Measurements from ENCODE around the gene AP2A2. TPM values are rescaled to one million over a fixed set of nuclear protein-coding genes. Genes with fewer than 3 reads are reported as not detected.

The AP2A2 gene
- total RNA-seq, 1 experiment from 2014 or later: 47.1 TPM

DNA sequence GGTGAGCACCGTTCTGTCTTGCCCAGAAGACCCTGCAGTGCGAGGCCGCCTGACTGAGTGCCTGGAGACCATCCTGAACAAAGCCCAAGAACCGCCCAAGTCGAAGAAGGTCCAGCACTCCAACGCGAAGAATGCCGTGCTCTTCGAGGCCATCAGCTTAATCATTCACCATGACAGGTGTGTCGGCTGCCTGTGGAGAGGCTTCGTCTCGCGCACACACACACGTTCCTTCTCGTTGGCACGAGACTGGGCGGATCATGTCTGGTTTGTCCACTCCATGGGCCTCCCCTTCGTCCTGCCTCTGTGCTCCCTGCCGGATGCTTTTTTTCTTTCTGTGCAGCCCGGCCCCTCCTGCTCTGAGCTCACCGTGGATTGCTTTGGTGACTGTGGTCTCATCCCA lies 59.7 kb downstream of the AP2A2 start (continued):
- TF ChIP-seq, protein P1, sequence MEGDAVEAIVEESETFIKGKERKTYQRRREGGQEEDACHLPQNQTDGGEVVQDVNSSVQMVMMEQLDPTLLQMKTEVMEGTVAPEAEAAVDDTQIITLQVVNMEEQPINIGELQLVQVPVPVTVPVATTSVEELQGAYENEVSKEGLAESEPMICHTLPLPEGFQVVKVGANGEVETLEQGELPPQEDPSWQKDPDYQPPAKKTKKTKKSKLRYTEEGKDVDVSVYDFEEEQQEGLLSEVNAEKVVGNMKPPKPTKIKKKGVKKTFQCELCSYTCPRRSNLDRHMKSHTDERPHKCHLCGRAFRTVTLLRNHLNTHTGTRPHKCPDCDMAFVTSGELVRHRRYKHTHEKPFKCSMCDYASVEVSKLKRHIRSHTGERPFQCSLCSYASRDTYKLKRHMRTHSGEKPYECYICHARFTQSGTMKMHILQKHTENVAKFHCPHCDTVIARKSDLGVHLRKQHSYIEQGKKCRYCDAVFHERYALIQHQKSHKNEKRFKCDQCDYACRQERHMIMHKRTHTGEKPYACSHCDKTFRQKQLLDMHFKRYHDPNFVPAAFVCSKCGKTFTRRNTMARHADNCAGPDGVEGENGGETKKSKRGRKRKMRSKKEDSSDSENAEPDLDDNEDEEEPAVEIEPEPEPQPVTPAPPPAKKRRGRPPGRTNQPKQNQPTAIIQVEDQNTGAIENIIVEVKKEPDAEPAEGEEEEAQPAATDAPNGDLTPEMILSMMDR (IDR thresholded peaks at IDR 0.05): no peak
- TF ChIP-seq, protein P2, sequence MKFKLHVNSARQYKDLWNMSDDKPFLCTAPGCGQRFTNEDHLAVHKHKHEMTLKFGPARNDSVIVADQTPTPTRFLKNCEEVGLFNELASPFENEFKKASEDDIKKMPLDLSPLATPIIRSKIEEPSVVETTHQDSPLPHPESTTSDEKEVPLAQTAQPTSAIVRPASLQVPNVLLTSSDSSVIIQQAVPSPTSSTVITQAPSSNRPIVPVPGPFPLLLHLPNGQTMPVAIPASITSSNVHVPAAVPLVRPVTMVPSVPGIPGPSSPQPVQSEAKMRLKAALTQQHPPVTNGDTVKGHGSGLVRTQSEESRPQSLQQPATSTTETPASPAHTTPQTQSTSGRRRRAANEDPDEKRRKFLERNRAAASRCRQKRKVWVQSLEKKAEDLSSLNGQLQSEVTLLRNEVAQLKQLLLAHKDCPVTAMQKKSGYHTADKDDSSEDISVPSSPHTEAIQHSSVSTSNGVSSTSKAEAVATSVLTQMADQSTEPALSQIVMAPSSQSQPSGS (CRISPR knock-in tag; IDR thresholded peaks at IDR 0.05; ENCODE audit: borderline replicate concordance, low read depth): no peak

DNA sequence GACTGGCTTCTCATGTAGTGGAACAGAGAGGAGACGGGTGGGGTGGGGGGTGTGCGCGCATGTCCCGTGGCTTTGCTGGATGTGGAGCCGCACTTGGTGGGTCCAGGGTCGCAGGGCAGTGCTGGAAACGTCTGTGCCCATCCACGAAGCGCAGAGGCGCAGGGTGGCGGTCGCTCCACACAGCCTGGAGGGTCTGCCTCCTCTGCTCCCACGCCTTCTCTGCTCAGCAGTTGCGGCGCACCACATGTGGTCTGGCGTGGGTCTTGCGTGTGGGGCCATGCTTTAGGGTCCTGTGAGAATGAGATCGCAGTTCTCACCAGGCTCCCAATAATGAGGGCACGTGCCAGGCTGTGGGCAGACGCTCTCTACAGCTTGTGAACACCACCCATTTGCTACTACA lies 60.2 kb downstream of the AP2A2 start:
- H3K9me3 Mint-ChIP-seq: no peaks in the 10 kb centered on the region
- no peaks in the 10 kb centered on the region for H3K4me1 Mint-ChIP-seq
- H3K27ac Mint-ChIP-seq: no peak overlapping the region
- no peak overlapping the region for H3K4me3 Mint-ChIP-seq
- no peaks in the 10 kb centered on the region for H3K27me3 Mint-ChIP-seq (ENCODE audit: low read depth)
- H3K36me3 Mint-ChIP-seq: peaks cover 49% of the 10 kb centered on the region
- no peak for DNase-seq (ENCODE audit: low spot score)
- TF ChIP-seq, protein P3, sequence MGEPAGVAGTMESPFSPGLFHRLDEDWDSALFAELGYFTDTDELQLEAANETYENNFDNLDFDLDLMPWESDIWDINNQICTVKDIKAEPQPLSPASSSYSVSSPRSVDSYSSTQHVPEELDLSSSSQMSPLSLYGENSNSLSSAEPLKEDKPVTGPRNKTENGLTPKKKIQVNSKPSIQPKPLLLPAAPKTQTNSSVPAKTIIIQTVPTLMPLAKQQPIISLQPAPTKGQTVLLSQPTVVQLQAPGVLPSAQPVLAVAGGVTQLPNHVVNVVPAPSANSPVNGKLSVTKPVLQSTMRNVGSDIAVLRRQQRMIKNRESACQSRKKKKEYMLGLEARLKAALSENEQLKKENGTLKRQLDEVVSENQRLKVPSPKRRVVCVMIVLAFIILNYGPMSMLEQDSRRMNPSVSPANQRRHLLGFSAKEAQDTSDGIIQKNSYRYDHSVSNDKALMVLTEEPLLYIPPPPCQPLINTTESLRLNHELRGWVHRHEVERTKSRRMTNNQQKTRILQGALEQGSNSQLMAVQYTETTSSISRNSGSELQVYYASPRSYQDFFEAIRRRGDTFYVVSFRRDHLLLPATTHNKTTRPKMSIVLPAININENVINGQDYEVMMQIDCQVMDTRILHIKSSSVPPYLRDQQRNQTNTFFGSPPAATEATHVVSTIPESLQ (CRISPR knock-in tag; IDR thresholded peaks at IDR 0.05): no peak
- TF ChIP-seq SP1 (CRISPR knock-in tag; conservative IDR thresholded peaks at IDR 0.05) (no peak), CBFB (CRISPR knock-in tag; IDR thresholded peaks at IDR 0.05; ENCODE audit: low read depth) (no peak), RORB (CRISPR knock-in tag; IDR thresholded peaks at IDR 0.05) (no peak), GRHL2 (CRISPR knock-in tag; IDR thresholded peaks at IDR 0.05; ENCODE audit: insufficient replicate concordance, severe bottlenecking) (no peak), MXD4 (CRISPR knock-in tag; IDR thresholded peaks at IDR 0.05; ENCODE audit: borderline replicate concordance) (no peak), FOXP1 (CRISPR knock-in tag; IDR thresholded peaks at IDR 0.05; ENCODE audit: borderline replicate concordance) (no peak), NFATC4 (CRISPR knock-in tag; IDR thresholded peaks at IDR 0.05) (no peak), ZNF263 (CRISPR knock-in tag; IDR thresholded peaks at IDR 0.05; ENCODE audit: low read depth) (no peak)
- TF ChIP-seq, protein P4, sequence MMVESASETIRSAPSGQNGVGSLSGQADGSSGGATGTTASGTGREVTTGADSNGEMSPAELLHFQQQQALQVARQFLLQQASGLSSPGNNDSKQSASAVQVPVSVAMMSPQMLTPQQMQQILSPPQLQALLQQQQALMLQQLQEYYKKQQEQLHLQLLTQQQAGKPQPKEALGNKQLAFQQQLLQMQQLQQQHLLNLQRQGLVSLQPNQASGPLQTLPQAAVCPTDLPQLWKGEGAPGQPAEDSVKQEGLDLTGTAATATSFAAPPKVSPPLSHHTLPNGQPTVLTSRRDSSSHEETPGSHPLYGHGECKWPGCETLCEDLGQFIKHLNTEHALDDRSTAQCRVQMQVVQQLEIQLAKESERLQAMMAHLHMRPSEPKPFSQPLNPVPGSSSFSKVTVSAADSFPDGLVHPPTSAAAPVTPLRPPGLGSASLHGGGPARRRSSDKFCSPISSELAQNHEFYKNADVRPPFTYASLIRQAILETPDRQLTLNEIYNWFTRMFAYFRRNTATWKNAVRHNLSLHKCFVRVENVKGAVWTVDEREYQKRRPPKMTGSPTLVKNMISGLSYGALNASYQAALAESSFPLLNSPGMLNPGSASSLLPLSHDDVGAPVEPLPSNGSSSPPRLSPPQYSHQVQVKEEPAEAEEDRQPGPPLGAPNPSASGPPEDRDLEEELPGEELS (CRISPR knock-in tag; IDR thresholded peaks at IDR 0.05): no peak
- TF ChIP-seq, protein P5, sequence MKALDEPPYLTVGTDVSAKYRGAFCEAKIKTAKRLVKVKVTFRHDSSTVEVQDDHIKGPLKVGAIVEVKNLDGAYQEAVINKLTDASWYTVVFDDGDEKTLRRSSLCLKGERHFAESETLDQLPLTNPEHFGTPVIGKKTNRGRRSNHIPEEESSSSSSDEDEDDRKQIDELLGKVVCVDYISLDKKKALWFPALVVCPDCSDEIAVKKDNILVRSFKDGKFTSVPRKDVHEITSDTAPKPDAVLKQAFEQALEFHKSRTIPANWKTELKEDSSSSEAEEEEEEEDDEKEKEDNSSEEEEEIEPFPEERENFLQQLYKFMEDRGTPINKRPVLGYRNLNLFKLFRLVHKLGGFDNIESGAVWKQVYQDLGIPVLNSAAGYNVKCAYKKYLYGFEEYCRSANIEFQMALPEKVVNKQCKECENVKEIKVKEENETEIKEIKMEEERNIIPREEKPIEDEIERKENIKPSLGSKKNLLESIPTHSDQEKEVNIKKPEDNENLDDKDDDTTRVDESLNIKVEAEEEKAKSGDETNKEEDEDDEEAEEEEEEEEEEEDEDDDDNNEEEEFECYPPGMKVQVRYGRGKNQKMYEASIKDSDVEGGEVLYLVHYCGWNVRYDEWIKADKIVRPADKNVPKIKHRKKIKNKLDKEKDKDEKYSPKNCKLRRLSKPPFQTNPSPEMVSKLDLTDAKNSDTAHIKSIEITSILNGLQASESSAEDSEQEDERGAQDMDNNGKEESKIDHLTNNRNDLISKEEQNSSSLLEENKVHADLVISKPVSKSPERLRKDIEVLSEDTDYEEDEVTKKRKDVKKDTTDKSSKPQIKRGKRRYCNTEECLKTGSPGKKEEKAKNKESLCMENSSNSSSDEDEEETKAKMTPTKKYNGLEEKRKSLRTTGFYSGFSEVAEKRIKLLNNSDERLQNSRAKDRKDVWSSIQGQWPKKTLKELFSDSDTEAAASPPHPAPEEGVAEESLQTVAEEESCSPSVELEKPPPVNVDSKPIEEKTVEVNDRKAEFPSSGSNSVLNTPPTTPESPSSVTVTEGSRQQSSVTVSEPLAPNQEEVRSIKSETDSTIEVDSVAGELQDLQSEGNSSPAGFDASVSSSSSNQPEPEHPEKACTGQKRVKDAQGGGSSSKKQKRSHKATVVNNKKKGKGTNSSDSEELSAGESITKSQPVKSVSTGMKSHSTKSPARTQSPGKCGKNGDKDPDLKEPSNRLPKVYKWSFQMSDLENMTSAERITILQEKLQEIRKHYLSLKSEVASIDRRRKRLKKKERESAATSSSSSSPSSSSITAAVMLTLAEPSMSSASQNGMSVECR (CRISPR knock-in tag; IDR thresholded peaks at IDR 0.05; ENCODE audit: borderline replicate concordance): no peak
- ATAC-seq: no peak
- POLR2A ChIA-PET: no interaction called here
- CTCF ChIA-PET: no interaction called here

Data from WTC11 (cell line).